Activated T-cell treated with anti-CD3 and anti-CD28 coated beads for 48 hours (primary cell): ENCODE measurements around the gene HOXB5.

Experiments
- DNase-seq: peaks from one replicate; pipeline ENCODE4 v3.0.0-alpha.2; 2020; ENCODE audit warnings: low read depth

Gene HOXB5

GRCh38 chr17:48601539-48602425 lies 8.2 kb upstream of the HOXB5 start:
- no peak for DNase-seq

GRCh38 chr17:48601207-48601538 lies 7.6 kb upstream of the HOXB5 start:
- DNase-seq: no peak

- DNase-seq: no peak
Observed at GRCh38 chr17:48600244-48601098, 6.9 kb upstream of the HOXB5 start.

GRCh38 chr17:48599354-48599753 lies 5.8 kb upstream of the HOXB5 start:
- DNase-seq: no peak

GRCh38 chr17:48598736-48599135 lies 5.2 kb upstream of the HOXB5 start:
- no peak for DNase-seq

- DNase-seq: no peak
Observed at GRCh38 chr17:48597778-48598631, 4.4 kb upstream of the HOXB5 start.

- no peak for DNase-seq
Observed at GRCh38 chr17:48597528-48597777, 3.9 kb upstream of the HOXB5 start.

- DNase-seq: no peak
Observed at GRCh38 chr17:48596735-48597527, 3.4 kb upstream of the HOXB5 start.

GRCh38 chr17:48596000-48596734 lies 2.6 kb upstream of the HOXB5 start:
- no peak for DNase-seq

GRCh38 chr17:48595278-48595999 lies 1.9 kb upstream of the HOXB5 start:
- no peak for DNase-seq

GRCh38 chr17:48594538-48595277 lies 1.1 kb upstream of the HOXB5 start:
- no peak for DNase-seq

GRCh38 chr17:48593840-48594537 lies 410 bp upstream of the HOXB5 start:
- peak; percentile 84 for DNase-seq

- no peak for DNase-seq
Observed at GRCh38 chr17:48592577-48592976, 1.0 kb downstream of the HOXB5 start.

GRCh38 chr17:48592057-48592514 lies 1.5 kb downstream of the HOXB5 start:
- no peak for DNase-seq

GRCh38 chr17:48591255-48592056 lies 2.1 kb downstream of the HOXB5 start:
- DNase-seq: no peak

- no peak for DNase-seq
Observed at GRCh38 chr17:48590607-48591161, 2.9 kb downstream of the HOXB5 start.

- no peak for DNase-seq
Observed at GRCh38 chr17:48589831-48590606, 3.6 kb downstream of the HOXB5 start, which contains the start of gene HOXB3. HOXB3 (minus strand) TSS chr17:48590241; CDS start chr17:48552474, 37,767 bp downstream.
